Measurements from ENCODE around the gene ANKRD22.

DNA sequence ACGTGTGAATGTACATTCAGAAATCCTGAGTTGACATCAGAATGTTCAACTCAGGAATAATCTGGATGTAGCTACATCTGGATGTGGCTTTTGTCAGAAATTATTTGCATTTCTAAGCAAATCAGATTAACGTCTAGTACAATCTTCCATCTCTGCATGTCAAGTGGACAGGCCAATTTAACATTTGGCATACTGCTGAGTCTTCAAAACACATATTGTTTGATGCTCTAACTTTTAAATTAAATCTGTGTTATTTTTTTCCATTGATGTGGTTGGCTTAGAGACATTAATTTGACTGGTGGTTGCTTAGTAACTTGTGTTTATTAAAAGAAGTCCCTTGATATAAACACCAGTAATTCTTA lies 31.8 kb upstream of the ANKRD22 start:
- TF ChIP-seq, protein P1, sequence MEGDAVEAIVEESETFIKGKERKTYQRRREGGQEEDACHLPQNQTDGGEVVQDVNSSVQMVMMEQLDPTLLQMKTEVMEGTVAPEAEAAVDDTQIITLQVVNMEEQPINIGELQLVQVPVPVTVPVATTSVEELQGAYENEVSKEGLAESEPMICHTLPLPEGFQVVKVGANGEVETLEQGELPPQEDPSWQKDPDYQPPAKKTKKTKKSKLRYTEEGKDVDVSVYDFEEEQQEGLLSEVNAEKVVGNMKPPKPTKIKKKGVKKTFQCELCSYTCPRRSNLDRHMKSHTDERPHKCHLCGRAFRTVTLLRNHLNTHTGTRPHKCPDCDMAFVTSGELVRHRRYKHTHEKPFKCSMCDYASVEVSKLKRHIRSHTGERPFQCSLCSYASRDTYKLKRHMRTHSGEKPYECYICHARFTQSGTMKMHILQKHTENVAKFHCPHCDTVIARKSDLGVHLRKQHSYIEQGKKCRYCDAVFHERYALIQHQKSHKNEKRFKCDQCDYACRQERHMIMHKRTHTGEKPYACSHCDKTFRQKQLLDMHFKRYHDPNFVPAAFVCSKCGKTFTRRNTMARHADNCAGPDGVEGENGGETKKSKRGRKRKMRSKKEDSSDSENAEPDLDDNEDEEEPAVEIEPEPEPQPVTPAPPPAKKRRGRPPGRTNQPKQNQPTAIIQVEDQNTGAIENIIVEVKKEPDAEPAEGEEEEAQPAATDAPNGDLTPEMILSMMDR (IDR thresholded peaks at IDR 0.05) = no peak
- TF ChIP-seq ZFX (IDR thresholded peaks at IDR 0.05; ENCODE audit: borderline replicate concordance) = no peak

Data from 22Rv1 (cell line).